Measurements from ENCODE around the gene SUB1.

DNA sequence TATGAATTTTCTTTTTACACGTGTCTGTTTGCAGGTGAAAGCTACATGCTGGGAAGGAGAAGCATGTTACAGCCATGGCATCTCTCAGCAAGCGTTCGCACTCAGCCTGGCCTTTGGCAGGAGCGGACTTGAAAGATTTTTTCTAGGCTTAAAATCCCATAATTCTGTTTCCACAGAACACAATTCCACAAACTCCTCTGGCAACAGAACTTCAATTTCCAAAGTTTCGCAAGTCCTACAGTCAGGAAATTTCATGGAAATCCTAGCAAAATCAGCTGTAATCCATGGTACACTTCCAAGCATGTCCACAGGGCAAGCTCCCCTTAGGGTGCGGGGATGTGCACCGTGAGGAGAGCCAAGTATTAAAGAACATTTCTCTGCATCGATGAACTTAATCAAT, 35.9 kb downstream of the SUB1 start:
- no peak for TF ChIP-seq POLR2A (IDR thresholded peaks at IDR 0.05; ENCODE audit: low read depth, low read length)
- TF ChIP-seq POLR2AphosphoS5 (IDR thresholded peaks at IDR 0.05; ENCODE audit: low read depth, low read length), result no peak
- TF ChIP-seq TAF1 (IDR thresholded peaks at IDR 0.05; ENCODE audit: borderline replicate concordance, low read depth, low read length), result no peak
